H54 (cell line): ENCODE results near the gene DHX58.

Experiments used
- DNase-seq: peaks from one replicate; pipeline ENCODE4 v3.0.0; 2011; ENCODE audit warnings: low spot score, mixed read lengths; ENCODE audit not compliant: insufficient read length
- FAIRE-seq: peaks from 3 replicates; lab custom pipeline; 2011; peaks lifted over from hg19 to GRCh38; lab: Jason Lieb, UNC
- POLR2A ChIP-seq: IDR thresholded peaks from 2 replicates; pipeline ENCODE4 v1.6.1; 2011; ENCODE audit warnings: low read depth, mild to moderate bottlenecking, low read length

DHX58 gene

DNA sequence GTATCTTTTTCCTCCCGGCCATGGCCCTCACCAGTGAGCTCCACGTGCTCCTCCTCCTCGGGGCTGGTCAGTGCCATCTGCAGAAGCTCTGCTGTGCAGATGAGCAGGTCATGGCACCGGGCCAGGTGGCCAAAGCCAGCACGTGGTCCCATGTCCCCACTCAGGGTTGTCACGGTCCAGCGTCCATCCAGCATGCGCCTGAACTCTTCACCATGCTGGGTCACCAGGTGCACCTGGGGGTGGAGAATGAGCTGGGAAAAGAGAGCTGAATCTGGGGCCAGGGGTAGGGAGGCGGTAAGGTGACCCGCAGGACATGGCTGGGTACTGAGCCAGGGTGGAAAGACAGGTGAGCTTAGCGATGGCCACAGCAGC lies 1.3 kb downstream of the DHX58 start:
- FAIRE-seq, result no peak
- TF ChIP-seq POLR2A, result no peak
- DNase-seq, result no peak

DNA sequence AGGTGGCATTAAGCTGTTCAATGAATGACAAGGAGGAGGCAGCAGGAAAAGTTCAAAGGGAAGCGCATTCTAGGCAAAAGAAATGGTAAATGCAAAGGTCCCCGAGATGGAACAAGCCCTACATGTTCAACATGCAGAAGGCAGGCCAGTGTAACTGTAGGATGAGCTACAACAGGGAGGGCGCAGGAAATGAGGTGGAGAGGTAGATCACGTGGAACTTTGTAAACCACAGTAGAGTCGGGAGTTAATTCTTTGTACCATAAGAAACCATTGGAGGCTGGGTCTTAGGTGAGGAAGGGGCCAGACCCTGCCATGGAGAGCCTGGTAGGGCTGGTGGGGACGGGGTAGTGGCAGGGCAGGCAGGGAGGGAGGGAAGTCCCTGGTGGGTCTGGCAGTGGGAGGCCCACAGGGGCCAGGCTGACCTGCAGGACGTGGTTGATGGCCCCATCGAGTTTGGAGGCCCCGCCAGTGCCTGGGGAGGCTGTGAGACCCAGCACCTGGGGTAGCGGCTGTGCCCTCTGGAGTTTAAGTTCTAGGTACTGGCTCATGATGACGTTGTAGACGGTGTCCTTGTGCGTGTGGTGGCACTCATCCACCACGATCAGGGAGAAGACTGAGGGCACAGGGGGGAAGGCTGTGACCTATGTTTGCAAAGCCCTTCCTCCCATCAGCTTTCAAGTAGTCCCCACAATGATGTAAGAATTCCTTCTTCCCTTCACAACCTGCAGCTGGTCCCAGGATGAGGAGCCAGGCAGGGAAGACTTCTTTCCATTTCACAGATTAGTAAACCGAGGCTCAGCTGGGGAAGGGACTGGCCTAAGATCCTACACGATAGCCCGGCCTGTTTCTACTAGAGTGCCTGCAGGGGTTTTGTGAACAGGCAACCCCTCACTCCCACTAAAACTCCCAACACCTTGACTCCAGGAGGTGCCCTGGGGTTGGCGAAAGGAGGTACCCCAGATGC lies 1.9 kb downstream of the DHX58 start:
- FAIRE-seq, result no peak
- no peak for DNase-seq
- TF ChIP-seq POLR2A, result no peak

DNA sequence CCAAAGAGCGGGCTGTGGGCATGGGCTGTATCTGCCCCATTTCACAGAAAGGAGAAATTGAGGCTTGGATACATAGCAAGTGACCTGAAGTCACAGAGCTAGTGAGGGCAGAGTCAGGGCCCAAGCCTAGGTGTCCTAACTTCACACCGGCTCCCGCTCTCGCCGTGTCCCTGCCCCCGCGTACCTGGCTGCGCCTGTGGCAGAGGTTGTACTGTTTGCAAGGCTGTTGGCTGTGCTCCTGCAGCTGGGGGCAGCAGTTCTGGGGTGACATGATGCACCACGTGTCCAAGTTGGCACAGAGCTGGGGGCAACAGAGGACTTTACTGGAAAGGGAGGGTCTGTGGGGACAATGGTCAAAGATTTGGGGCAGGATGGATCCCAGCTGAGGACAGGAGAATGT lies 3.4 kb downstream of the DHX58 start:
- FAIRE-seq, result no peak
- no peak for TF ChIP-seq POLR2A
- DNase-seq, result no peak

DNA sequence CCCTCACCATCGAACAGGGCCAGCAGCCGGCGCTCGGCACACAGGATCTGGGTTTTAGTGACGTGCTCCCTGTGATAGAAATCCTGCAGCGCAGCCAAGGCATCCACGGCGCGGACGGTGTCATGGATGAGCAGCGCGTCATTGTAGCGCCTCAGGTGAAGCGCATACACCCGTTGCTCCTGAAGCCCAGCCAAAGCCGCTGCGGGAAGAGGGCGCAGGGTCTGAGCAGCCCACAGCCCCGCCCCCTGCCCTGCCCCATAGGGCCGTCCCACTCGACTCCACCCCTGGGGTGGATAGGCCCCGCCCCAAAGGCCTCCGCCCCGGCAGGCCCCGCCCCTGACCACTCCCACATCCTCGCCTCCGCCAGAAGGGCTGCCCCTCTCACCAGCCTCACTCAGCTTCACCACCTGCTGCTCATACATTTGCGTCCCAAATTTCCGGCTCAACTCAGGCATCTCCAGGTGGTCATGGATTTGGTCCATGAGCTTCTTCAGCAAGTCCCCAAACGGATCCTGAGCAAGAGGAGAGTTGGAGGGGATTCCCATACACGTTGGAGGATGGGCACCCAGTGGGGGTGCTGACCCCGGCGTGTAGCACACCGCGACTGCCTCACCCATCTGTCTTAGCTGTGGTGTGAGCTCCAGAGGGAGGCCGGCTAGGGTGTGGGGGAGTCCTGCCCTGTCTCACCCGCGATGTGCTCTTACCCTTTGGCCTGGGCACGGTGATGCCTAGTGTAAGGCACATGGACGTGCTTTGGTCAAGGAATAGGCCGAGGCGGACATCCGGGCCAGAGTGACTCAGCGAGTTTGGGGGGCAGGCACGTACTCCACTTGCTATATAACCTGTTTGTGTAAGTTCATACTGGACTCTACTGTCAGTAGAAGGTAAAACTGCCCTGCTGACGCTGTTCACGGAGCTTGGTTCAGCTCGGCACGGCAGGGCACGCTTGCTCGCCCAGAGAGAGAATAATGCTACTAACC lies 4.6 kb downstream of the DHX58 start:
- no peak for TF ChIP-seq POLR2A
- DNase-seq, result peak; percentile 69
- no peak for FAIRE-seq

DNA sequence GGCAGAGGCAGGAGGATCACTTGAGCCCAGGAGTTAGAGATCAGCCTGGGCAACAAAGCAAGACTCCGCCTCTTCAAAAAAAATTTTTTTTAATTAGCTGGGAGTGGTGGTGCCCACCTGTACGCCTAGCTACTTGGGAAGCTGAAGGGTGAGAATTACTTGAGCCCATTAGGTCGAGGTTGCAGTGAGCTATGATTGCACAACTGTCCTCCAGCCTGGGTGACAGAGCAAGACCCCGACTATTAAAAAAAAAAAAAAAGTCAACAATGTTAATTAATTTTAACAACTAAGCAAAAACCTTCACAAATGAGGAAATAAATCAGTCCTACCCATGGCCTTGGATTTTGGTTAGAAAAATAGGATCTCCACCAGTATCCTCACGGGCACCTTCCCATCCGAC lies 5.4 kb downstream of the DHX58 start:
- FAIRE-seq (no peak), DNase-seq (no peak)
- TF ChIP-seq POLR2A, result no peak

GRCh38 chr17:42106009-42106408 lies 6.5 kb downstream of the DHX58 start:
- TF ChIP-seq POLR2A, result no peak
- DNase-seq, result no peak
- no peak for FAIRE-seq

GRCh38 chr17:42104264-42104663 lies 8.2 kb downstream of the DHX58 start:
- TF ChIP-seq POLR2A, result no peak
- DNase-seq (no peak), FAIRE-seq (no peak)

DNA sequence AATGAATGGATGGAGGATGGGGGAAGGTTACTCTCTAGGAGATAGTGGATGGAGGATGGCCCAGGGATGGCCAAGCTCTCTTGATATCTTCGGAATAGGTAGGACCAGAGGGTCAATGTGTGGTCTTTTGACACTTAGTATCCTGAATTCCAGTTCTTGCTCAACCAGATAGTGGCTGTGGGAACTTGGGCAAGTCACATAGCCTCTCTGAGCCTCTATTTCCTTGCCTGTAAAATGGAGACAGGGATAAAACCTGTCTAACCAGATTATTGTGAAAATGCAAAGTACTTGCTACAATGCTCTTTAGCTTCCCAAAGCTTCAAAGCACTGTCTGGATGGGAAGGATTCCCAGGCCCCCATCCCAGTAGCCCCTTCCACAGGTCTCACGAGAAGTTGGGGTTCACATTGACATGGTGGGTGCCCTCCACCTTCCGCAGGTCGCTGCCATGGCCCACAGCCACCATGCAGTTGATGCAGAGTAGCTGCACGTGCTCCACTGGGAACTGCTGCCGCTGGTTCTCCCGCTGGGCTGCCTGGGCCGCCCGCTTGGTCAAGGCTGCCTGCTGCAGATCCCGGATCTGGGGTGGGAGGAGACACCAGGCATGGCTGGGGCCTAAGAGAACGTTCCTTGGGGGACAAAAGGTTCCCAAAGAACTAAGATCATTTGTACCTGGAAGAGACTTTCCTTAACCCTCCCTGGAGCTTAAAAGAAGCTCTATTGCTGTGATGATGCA lies 9.1 kb downstream of the DHX58 start:
- no peak for FAIRE-seq
- no peak for DNase-seq
- no peak for TF ChIP-seq POLR2A

- no peak for TF ChIP-seq POLR2A
- DNase-seq, result peak; percentile 93
- no peak for FAIRE-seq
Observed at GRCh38 chr17:42101513-42102292, 10.8 kb downstream of the DHX58 start.

- no peak for DNase-seq
- TF ChIP-seq POLR2A, result no peak
- FAIRE-seq, result no peak
Observed at GRCh38 chr17:42098730-42099399, 13.6 kb downstream of the DHX58 start.

- no peak for DNase-seq
- no peak for TF ChIP-seq POLR2A
- no peak for FAIRE-seq
Observed at GRCh38 chr17:42097691-42098631, 14.6 kb downstream of the DHX58 start, which contains the start of gene ZNF385C. Gene ZNF385C, minus strand, starts transcription at chr17:42098473. Its CDS starts 35,417 bp downstream, at chr17:42063056.
